H1 (cell line): Measurements from ENCODE around the gene IRF4.

ENCODE experiments used
- BCL11A ChIP-seq, 2 experiments: IDR thresholded peaks; one replicate each; pipeline ENCODE4 v1.6.1; 2011; ENCODE audit warnings: low read depth in 2 of 2, low read length in 2 of 2, mild to moderate bottlenecking in 2 of 2
- MAX ChIP-seq: IDR thresholded peaks from 2 replicates; pipeline ENCODE4 v1.6.1; 2012; ENCODE audit warnings: inconsistent platforms
- POLR2A ChIP-seq, 2 experiments: IDR thresholded peaks; 1 replicate in 1 of 2; 2 replicates in 1 of 2; pipeline ENCODE4 v1.6.1; 2011; ENCODE audit warnings: low read depth in 2 of 2, low read length in 2 of 2, mild to moderate bottlenecking in 2 of 2; ENCODE audit errors: control extremely low read depth in 1 of 2
- RXRA ChIP-seq: IDR thresholded peaks from 2 replicates; pipeline ENCODE4 v1.6.1; 2011; ENCODE audit warnings: low read depth, mild to moderate bottlenecking, low read length, moderate library complexity; ENCODE audit not compliant: insufficient read depth
- TF ChIP-seq, protein P1 (sequence below), 3 experiments: IDR thresholded peaks; 1 replicate in 2 of 3; 2 replicates in 1 of 3; pipeline versions ENCODE4 v1.5.1 to v1.6.1; 2011; ENCODE audit warnings: low read length in 3 of 3, mild to moderate bottlenecking in 3 of 3, inconsistent platforms in 2 of 3, low read depth in 1 of 3, moderate library complexity in 1 of 3; ENCODE audit not compliant: insufficient read depth in 1 of 3; ENCODE audit errors: control extremely low read depth in 1 of 3
- TF ChIP-seq, protein P2 (sequence below): IDR thresholded peaks from 2 replicates; pipeline ENCODE4 v1.6.1; 2011; ENCODE audit warnings: low read length, improper control_type of control experiment

GRCh38 chr6:393391-394221, 2.1 kb downstream of the IRF4 start:
- TF ChIP-seq, protein P1, sequence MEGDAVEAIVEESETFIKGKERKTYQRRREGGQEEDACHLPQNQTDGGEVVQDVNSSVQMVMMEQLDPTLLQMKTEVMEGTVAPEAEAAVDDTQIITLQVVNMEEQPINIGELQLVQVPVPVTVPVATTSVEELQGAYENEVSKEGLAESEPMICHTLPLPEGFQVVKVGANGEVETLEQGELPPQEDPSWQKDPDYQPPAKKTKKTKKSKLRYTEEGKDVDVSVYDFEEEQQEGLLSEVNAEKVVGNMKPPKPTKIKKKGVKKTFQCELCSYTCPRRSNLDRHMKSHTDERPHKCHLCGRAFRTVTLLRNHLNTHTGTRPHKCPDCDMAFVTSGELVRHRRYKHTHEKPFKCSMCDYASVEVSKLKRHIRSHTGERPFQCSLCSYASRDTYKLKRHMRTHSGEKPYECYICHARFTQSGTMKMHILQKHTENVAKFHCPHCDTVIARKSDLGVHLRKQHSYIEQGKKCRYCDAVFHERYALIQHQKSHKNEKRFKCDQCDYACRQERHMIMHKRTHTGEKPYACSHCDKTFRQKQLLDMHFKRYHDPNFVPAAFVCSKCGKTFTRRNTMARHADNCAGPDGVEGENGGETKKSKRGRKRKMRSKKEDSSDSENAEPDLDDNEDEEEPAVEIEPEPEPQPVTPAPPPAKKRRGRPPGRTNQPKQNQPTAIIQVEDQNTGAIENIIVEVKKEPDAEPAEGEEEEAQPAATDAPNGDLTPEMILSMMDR (IDR thresholded peaks at IDR 0.05; ENCODE audit: control extremely low read depth in 1 of 3, insufficient read depth in 1 of 3, low read depth in 1 of 3, low read length in 3 of 3), result no peak
- no peak for TF ChIP-seq RXRA
- no peak for TF ChIP-seq BCL11A (IDR thresholded peaks at IDR 0.05; ENCODE audit: low read depth in 2 of 2, low read length in 2 of 2)
- TF ChIP-seq POLR2A (IDR thresholded peaks at IDR 0.05; ENCODE audit: control extremely low read depth in 1 of 2, low read depth in 2 of 2, low read length in 2 of 2), result no peak
- TF ChIP-seq MAX, result no peak
- TF ChIP-seq, protein P2, sequence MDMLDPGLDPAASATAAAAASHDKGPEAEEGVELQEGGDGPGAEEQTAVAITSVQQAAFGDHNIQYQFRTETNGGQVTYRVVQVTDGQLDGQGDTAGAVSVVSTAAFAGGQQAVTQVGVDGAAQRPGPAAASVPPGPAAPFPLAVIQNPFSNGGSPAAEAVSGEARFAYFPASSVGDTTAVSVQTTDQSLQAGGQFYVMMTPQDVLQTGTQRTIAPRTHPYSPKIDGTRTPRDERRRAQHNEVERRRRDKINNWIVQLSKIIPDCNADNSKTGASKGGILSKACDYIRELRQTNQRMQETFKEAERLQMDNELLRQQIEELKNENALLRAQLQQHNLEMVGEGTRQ, result no peak
